Measurements from ENCODE around the gene PAPOLB. TPM values are rescaled to one million over a fixed set of nuclear protein-coding genes. Genes with fewer than 3 reads are reported as not detected.

The PAPOLB gene
- total and polyA plus RNA-seq, 2 of the 8 experiments (the other 6 are each of a cell fraction or from before 2014, with no cell fraction given) = 0.02 to 0.15 TPM

DNA sequence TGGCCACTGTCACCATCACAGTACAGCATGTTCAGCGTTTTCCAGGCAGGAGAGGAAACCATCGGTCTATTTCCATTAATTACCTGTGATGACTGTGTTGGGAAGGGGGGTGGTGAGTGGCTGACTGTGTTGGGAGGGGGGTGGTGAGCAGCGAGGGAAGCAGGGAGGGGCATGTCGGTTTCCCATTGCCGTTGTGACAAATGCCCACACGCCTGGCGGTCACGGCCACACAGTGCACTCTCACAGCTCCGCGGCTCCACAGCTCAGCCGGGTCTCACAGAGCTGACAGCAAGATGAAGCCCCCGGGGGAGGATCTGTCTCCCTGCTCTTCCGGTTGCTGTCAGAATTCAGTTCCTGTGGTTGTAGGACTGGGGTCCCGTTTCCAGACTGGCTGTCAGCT, 47.4 kb downstream of the PAPOLB start:
- DNase-seq (ENCODE audit: low read depth in 1 of 2, low spot score in 2 of 2) (no peak), FAIRE-seq (no peak)
- H2BK12ac ChIP-seq (ENCODE audit: low read depth, low read length) = no peak overlapping the region
- POLR2A ChIA-PET (ENCODE audit: partially characterized antibody) = interaction anchor here (0.6 kb wide), 1 partner anchor 233 kb away, joined by 3 read pairs; no protein-coding TSS in a partner anchor
- no peaks in the 10 kb centered on the region for H3K23me2 ChIP-seq (ENCODE audit: low read depth, low read length)
- no peaks in the 10 kb centered on the region for H3K79me2 ChIP-seq (ENCODE audit: control insufficient read depth in 1 of 2, insufficient read depth in 2 of 2, low read length in 2 of 2)
- H2AK5ac ChIP-seq (ENCODE audit: low read depth, low read length) = no peak overlapping the region
- no peak overlapping the region for H2AFZ ChIP-seq (ENCODE audit: low read length)
- H3K4ac ChIP-seq (replicated peaks; ENCODE audit: insufficient read length, low read depth, low read length) = no peak overlapping the region
- H3K9ac ChIP-seq (replicated peaks in 1 of 4; ENCODE audit: extremely low read depth in 1 of 4, low read depth in 3 of 4, low read length in 3 of 4) = no peak overlapping the region
- no peaks in the 10 kb centered on the region for H4K20me1 ChIP-seq (replicated peaks in 1 of 2; ENCODE audit: control insufficient read depth in 1 of 2, insufficient read depth in 2 of 2, low read length in 2 of 2)
- H4K8ac ChIP-seq (ENCODE audit: extremely low read depth, insufficient read depth, low read length) = no peak overlapping the region
- no peaks in the 10 kb centered on the region for H3K27me3 ChIP-seq (replicated peaks in 1 of 4; ENCODE audit: control insufficient read depth in 3 of 4, extremely low read depth in 1 of 4, insufficient read depth in 3 of 4, low read length in 3 of 4)
- no peak overlapping the region for H3K27ac ChIP-seq (ENCODE audit: low read depth, low read length)
- no peak overlapping the region for H2BK120ac ChIP-seq (replicated peaks; ENCODE audit: low read depth, low read length)
- H3K56ac ChIP-seq (replicated peaks; ENCODE audit: insufficient read length, low read depth, low read length) = no peak overlapping the region
- CTCF ChIA-PET (ENCODE audit: partially characterized antibody) = interaction anchor here (0.7 to 4.8 kb wide), 5 partner anchors 15 to 274 kb away, joined by 3 to 59 read pairs (median 24); no protein-coding TSS in a partner anchor
- H4K91ac ChIP-seq (replicated peaks; ENCODE audit: insufficient read length, low read length) = no peak overlapping the region
- H3K23ac ChIP-seq (ENCODE audit: insufficient read length) = no peak overlapping the region
- no peak overlapping the region for H3K14ac ChIP-seq (ENCODE audit: insufficient read length)
- no peaks in the 10 kb centered on the region for H3K4me1 ChIP-seq (replicated peaks in 1 of 4; ENCODE audit: control insufficient read depth in 3 of 4, insufficient read depth in 4 of 4, low read length in 3 of 4)
- no peaks in the 10 kb centered on the region for H3K9me3 ChIP-seq (ENCODE audit: insufficient read depth in 2 of 2, low read depth in 1 of 2, low read length in 1 of 2)
- H3K4me3 ChIP-seq (ENCODE audit: extremely low read depth in 1 of 4, insufficient read depth in 2 of 4, low read depth in 3 of 4, low read length in 4 of 4) = no peak overlapping the region
- H2BK15ac ChIP-seq (ENCODE audit: low read length) = no peak overlapping the region
- no peak overlapping the region for H2BK20ac ChIP-seq (ENCODE audit: low read length)
- no peak overlapping the region for H2BK5ac ChIP-seq (ENCODE audit: low read depth, low read length)
- TF ChIP-seq TCF12 (IDR thresholded peaks at IDR 0.05; ENCODE audit: low read depth, low read length) (no peak), CTBP2 (IDR thresholded peaks at IDR 0.05; ENCODE audit: borderline replicate concordance, insufficient read depth, insufficient read length, low read length) (no peak), SUZ12 (IDR thresholded peaks at IDR 0.05; ENCODE audit: low read length) (no peak), SP2 (IDR thresholded peaks at IDR 0.05; ENCODE audit: low read length) (no peak), EGR1 (IDR thresholded peaks at IDR 0.05; ENCODE audit: borderline replicate concordance, low read depth, low read length) (no peak), CBX5 (IDR thresholded peaks at IDR 0.05; ENCODE audit: low read depth, low read length) (no peak), MAFK (IDR thresholded peaks at IDR 0.05; ENCODE audit: low read depth, low read length) (no peak), RFX5 (IDR thresholded peaks at IDR 0.05; ENCODE audit: borderline replicate concordance, low read depth, low read length) (no peak), TAF1 (IDR thresholded peaks at IDR 0.05; ENCODE audit: low read depth, low read length) (no peak)
- no peaks in the 10 kb centered on the region for H3K79me1 ChIP-seq (ENCODE audit: low read depth, low read length)
- no peak overlapping the region for H3K18ac ChIP-seq (ENCODE audit: extremely low read depth, low read length)
- H4K5ac ChIP-seq (ENCODE audit: insufficient read length, low read depth, low read length) = no peak overlapping the region
- no peaks in the 10 kb centered on the region for H3K36me3 ChIP-seq (ENCODE audit: control insufficient read depth in 2 of 4, insufficient read depth in 4 of 4, low read length in 3 of 4)
- no peak overlapping the region for H3K4me2 ChIP-seq (ENCODE audit: insufficient read depth in 1 of 2, low read depth in 2 of 2, low read length in 2 of 2)
- WGBS, 2 experiments (ENCODE audit: extremely low coverage in 1 of 2, insufficient coverage in 1 of 2, insufficient read length in 1 of 2, insufficient replicate concordance in 2 of 2, low coverage in 1 of 2, low lambda C conversion rate in 2 of 2, missing lambda C conversion rate in 1 of 2) = 94% methylated on average over 12 of the region's 14 CpGs; no CpG with 5 or more reads in 1 of the 2 experiments

All from H1 (cell line).